Heart left ventricle (tissue), 13 donors: Measurements from ENCODE around the gene YY1.

Experiments
- POLR2A ChIP-seq, 2 donors: fragments of 450-650 bp; IDR thresholded peaks; one replicate each; pipeline ENCODE4 v1.6.1; 2017; ENCODE audit warnings: antibody characterized with exemption in 2 of 2, mild to moderate bottlenecking in 2 of 2, moderate library complexity in 2 of 2
- TF ChIP-seq, protein P1 (sequence below), 12 donors: fragments of 200-600 bp; sonication (generic) in 4 of 12; IDR thresholded peaks; one replicate each; pipeline versions ENCODE4 v1.5.0 to v1.8.0; 2018 to 2022; ENCODE audit warnings: antibody characterized with exemption in 12 of 12, mild to moderate bottlenecking in 5 of 12
- donor health status: ischemic (EF 13 %, LVEDD 7.1; RV severe dilation, severe dysfunction).
- donor health status: DM: no; HTN: yes; CAD: no.
- donor health status: DM: no; HTN: no; CAD: no.
- donor health status: ischemic (EF 25% LVEDD 6.9; RV normal size, moderate dysfunction).
- donor health status: ischemic (EF 25% LVEDD 5.7; RV mildly dilated, moderate dysfunction).
- donor health status: ischemic (EF 35%, LVEDD 5.7; RV mildly dilated, moderate dysfunction).
- donor health status: nonischemic (EF 11% LVEDD 7.7; RV severe dilation, severe dysfunction).
- donor health status: DM: yes; HTN: yes; CAD: no.
- donor health status: PGD.
- donor health status: ischemic (EF 29% LVEDD 5.4; RV normal size, mild dysfunction).
- donor health status: nonischemic (EF 23%, LVEDD 6.1; RV moderate dilation, normal function).

DNA sequence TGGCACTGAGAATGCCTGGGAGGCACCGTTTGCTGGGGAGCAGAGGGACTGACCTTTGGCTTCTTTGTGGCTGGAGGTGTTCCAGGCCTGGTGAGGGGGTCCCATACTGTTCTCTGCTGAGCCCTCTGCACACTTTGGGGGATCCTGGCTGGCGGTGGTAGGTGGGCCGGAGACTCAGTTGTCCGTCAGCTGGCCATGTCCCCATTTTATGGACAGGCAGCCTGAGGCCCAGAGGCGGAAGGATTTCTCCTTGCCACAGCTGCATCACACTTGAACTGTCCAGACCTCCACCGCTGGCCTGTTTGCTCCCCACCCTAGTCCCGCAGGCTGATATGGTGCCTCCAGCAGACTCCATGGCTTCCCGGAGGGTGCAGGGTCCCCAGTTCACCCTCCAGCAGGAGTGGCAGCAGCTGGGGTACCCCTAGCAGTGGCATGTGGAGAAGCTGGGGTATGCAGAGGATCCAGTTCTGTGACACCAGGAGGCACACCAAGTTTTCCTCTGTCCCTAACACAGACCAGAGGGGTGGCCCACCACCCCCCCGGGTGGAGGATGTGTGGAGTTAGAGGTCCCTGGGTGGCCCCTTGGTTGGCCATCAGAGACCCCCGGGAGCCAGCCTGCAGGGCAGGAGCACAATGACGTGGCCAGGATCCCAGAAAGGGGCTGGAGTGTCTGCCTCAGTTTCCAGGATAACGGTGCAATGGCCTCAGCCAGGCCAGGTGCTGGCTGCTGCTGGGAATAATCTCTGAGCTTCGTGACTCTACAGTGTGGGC lies 52.5 kb downstream of the YY1 start:
- TF ChIP-seq POLR2A (IDR thresholded peaks at IDR 0.05), result no peak
- TF ChIP-seq, protein P1, sequence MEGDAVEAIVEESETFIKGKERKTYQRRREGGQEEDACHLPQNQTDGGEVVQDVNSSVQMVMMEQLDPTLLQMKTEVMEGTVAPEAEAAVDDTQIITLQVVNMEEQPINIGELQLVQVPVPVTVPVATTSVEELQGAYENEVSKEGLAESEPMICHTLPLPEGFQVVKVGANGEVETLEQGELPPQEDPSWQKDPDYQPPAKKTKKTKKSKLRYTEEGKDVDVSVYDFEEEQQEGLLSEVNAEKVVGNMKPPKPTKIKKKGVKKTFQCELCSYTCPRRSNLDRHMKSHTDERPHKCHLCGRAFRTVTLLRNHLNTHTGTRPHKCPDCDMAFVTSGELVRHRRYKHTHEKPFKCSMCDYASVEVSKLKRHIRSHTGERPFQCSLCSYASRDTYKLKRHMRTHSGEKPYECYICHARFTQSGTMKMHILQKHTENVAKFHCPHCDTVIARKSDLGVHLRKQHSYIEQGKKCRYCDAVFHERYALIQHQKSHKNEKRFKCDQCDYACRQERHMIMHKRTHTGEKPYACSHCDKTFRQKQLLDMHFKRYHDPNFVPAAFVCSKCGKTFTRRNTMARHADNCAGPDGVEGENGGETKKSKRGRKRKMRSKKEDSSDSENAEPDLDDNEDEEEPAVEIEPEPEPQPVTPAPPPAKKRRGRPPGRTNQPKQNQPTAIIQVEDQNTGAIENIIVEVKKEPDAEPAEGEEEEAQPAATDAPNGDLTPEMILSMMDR (IDR thresholded peaks at IDR 0.05), result no peak
